PC-9 (cell line): Measurements from ENCODE around the gene HCAR3. TPM values are rescaled to one million over a fixed set of nuclear protein-coding genes. Genes with fewer than 3 reads are reported as not detected.

ENCODE experiments used
- BruUV-seq: library from RNA; stranded (reverse); fragments of 400-500 nt; replicated peaks from 2 replicates; lab custom pipeline; 2021; lab: Mats Ljungman, UMichigan
- CTCF ChIA-PET: fragments of 300-600 bp; sonication (Branson Sonifier 250); formaldehyde crosslinking; loops from one replicate; lab custom pipeline; 2022; ENCODE audit warnings: antibody characterized with exemption; lab: Charles Lee
- POLR2A ChIA-PET: fragments of 300-600 bp; sonication (Branson Sonifier 250); formaldehyde crosslinking; loops from one replicate; lab custom pipeline; 2022; ENCODE audit warnings: antibody characterized with exemption; ENCODE audit not compliant: unreplicated experiment; lab: Charles Lee
- DNase-seq, 2 experiments: peaks; one replicate each; pipeline versions ENCODE4 v3.0.0 to v3.0.0-alpha.2; 2015 to 2022; ENCODE audit warnings: mixed read lengths in 1 of 2
- H2AFZ ChIP-seq: fragments of 200-600 bp; sonication (generic); 2 replicates; pipeline ENCODE4 v1.8.1; 2017; ENCODE audit warnings: antibody characterized with exemption
- H3F3A ChIP-seq: fragments of 200-600 bp; sonication (generic); 2 replicates; pipeline ENCODE4 v1.8.1; 2017; ENCODE audit warnings: antibody characterized with exemption, mild to moderate bottlenecking, low read depth; ENCODE audit not compliant: insufficient read depth
- H3K27ac ChIP-seq: fragments of 200-600 bp; sonication (generic); 2 replicates; pipeline ENCODE4 v1.6.1; 2016; ENCODE audit warnings: mixed run types
- H3K27me3 ChIP-seq: fragments of 200-600 bp; sonication (generic); 2 replicates; pipeline ENCODE4 v1.6.1; 2016; ENCODE audit warnings: low read depth, mixed run types; ENCODE audit not compliant: insufficient read depth
- H3K36me3 ChIP-seq: fragments of 200-600 bp; sonication (generic); 2 replicates; pipeline ENCODE4 v1.6.1; 2016; ENCODE audit warnings: low read depth, mixed run types
- H3K4me1 ChIP-seq: fragments of 200-600 bp; sonication (generic); replicated peaks from 2 replicates; pipeline ENCODE4 v1.6.1; 2016; ENCODE audit warnings: mixed run types; ENCODE audit not compliant: insufficient read depth
- H3K4me2 ChIP-seq: fragments of 200-600 bp; sonication (generic); 2 replicates; pipeline ENCODE4 v1.6.1; 2017; ENCODE audit warnings: mixed run types
- H3K4me3 ChIP-seq: fragments of 200-600 bp; sonication (generic); 2 replicates; pipeline ENCODE4 v1.6.1; 2016; ENCODE audit warnings: mixed run types
- H3K79me2 ChIP-seq: fragments of 200-600 bp; sonication (generic); 2 replicates; pipeline ENCODE4 v1.6.1; 2017; ENCODE audit warnings: low read depth, mixed run types
- H3K9me2 ChIP-seq: fragments of 200-600 bp; sonication (generic); 2 replicates; pipeline ENCODE4 v1.8.1; 2017; ENCODE audit warnings: mild to moderate bottlenecking; ENCODE audit not compliant: insufficient read depth
- H3K9me3 ChIP-seq: fragments of 200-600 bp; sonication (generic); 2 replicates; pipeline ENCODE4 v1.8.1; 2016; ENCODE audit warnings: low read depth; ENCODE audit not compliant: insufficient read depth
- H4K20me1 ChIP-seq: fragments of 200-600 bp; sonication (generic); 2 replicates; pipeline ENCODE4 v1.8.1; 2017; ENCODE audit not compliant: insufficient read depth
- CTCF ChIP-seq: fragments of 200-600 bp; sonication (generic); conservative IDR thresholded peaks from 2 replicates; pipeline ENCODE4 v1.6.1; 2017; ENCODE audit warnings: mixed run types, antibody characterized with exemption, mild to moderate bottlenecking, moderate library complexity
- EZH2 ChIP-seq: fragments of 200-600 bp; sonication (generic); IDR thresholded peaks from 2 replicates; pipeline ENCODE4 v1.8.0; 2017; ENCODE audit warnings: antibody characterized with exemption, low read depth
- intact Hi-C: fragments of 100-400 bp; cut with micrococcal nuclease; formaldehyde crosslinking; loops from one replicate; pipeline ENCODE4 v1.10.0; 2022; ENCODE audit not compliant: unreplicated experiment
- total RNA-seq: library from RNA; stranded (reverse); gene quantifications from 2 replicates; pipeline ENCODE4 v1.2.3, GENCODE V29; 2021

The HCAR3 gene
- total RNA-seq, 1 experiment from 2014 or later, result 0.44 TPM

GRCh38 chr12:122732170-122732569, 15.6 kb upstream of the HCAR3 start:
- no peak for DNase-seq
- Histone ChIP-seq H2AFZ (no peak overlapping the region), H3K79me2 (peaks cover 41% of the 10 kb centered on the region), H4K20me1 (no peaks in the 10 kb centered on the region), H3K9me2 (no peaks in the 10 kb centered on the region), H3K9me3 (no peaks in the 10 kb centered on the region), H3K27me3 (no peaks in the 10 kb centered on the region), H3K36me3 (no peaks in the 10 kb centered on the region), H3K4me3 (no peak overlapping the region), H3K4me1 (peaks cover 21% of the 10 kb centered on the region), H3F3A (peaks cover 30% of the 10 kb centered on the region), H3K27ac (no peak overlapping the region), H3K4me2 (no peak overlapping the region)
- intact Hi-C loops, result no loop called here
- CTCF ChIA-PET, result no interaction called here
- TF ChIP-seq EZH2, result no peak
- no peak for TF ChIP-seq CTCF
- BruUV-seq, result no TSS peak
- POLR2A ChIA-PET, result no interaction called here

DNA sequence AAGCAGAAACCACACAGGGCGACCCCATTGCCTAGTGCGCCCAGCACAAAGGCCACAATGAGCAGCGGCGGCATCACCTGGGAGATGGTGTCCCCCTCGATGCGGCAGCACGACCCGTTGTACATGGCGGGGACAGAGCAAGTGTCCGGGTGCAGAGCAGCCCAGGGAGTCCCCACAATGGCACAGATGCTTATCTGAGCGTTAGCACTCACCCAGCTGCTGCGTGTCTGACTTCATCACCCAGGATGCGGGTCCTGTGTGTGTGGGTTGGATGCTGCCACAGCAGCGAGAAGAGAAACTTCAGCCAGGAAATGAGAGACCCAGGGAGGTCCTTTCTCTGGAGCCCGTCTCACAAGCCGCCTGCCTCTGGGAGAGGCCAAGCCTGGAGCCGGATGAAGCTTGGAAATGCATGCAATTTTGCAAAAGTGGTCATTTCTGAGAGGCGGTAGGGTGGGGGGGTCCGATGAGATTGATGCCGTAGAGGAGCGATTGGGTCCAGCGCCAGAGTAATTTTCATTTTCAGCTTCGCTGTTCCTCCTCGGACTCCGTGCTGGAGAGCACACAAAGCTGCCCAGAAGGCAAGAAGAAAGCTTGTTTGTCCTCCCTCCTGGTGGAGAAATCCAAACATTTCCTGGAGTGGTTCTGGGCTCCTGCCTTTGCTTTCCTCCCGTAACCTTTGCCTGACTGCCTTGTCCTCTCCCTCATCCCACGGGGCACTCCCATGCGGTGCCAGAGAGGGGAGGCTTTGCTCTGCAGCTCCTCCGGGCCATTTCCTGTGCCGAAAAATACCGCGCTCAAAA, 13.8 kb upstream of the HCAR3 start, which contains the start of gene HCAR1:
HCAR1 (minus strand) TSS at position 630 of the 800 bp plus-strand sequence; CDS start at position 125, 505 bp downstream.
- peak within 1 kb of the TSS; percentile 61 for H3K27ac ChIP-seq
- intact Hi-C loops, result no loop called here
- peak; percentile 23 to 58 for DNase-seq
- peaks cover 54% of the 10 kb centered on the region for H3K79me2 ChIP-seq
- H3K4me3 ChIP-seq, result peak within 1 kb of the TSS; percentile 77
- H4K20me1 ChIP-seq, result no peaks in the 10 kb centered on the region
- ChIA-PET POLR2A (interaction anchor here (0.7 kb wide), 1 partner anchor 38 kb away, joined by 5 read pairs; no protein-coding TSS in a partner anchor), CTCF (no interaction called here)
- H3K27me3 ChIP-seq, result no peaks in the 10 kb centered on the region
- peaks cover 37% of the 10 kb centered on the region for H3K4me1 ChIP-seq
- H3K4me2 ChIP-seq, result peak within 1 kb of the TSS; percentile 82
- TF ChIP-seq EZH2 (no peak), CTCF (no peak)
- no peaks in the 10 kb centered on the region for H3K9me3 ChIP-seq
- H2AFZ ChIP-seq, result peak within 1 kb of the TSS; percentile 87
- H3K36me3 ChIP-seq, result no peaks in the 10 kb centered on the region
- H3F3A ChIP-seq, result peaks cover 47% of the 10 kb centered on the region
- BruUV-seq, result no TSS peak
- no peaks in the 10 kb centered on the region for H3K9me2 ChIP-seq

- no peaks in the 10 kb centered on the region for H3K9me2 ChIP-seq
- peaks cover 44% of the 10 kb centered on the region for H3K4me1 ChIP-seq
- no TSS peak for BruUV-seq
- no peaks in the 10 kb centered on the region for H3K27me3 ChIP-seq
- TF ChIP-seq EZH2, result no peak
- TF ChIP-seq CTCF, result no peak
- H3K4me2 ChIP-seq, result peak overlapping the region; percentile 82
- H3K27ac ChIP-seq, result peak overlapping the region; percentile 61
- no peaks in the 10 kb centered on the region for H3K36me3 ChIP-seq
- peak overlapping the region; percentile 87 for H2AFZ ChIP-seq
- H3K9me3 ChIP-seq, result no peaks in the 10 kb centered on the region
- H3K79me2 ChIP-seq, result peaks cover 61% of the 10 kb centered on the region
- H3K4me3 ChIP-seq, result peak overlapping the region; percentile 77
- no peak for DNase-seq
- ChIA-PET POLR2A (no interaction called here), CTCF (no interaction called here)
- H3F3A ChIP-seq, result peaks cover 50% of the 10 kb centered on the region
- intact Hi-C loops, result loop anchor here (5.0 kb wide), 1 partner anchor 52 kb away; no protein-coding TSS in a partner anchor
- no peaks in the 10 kb centered on the region for H4K20me1 ChIP-seq
These were observed 13.1 kb upstream of the HCAR3 start for GRCh38 chr12:122729583-122730214.
